IPS DF 4.7 (cell line): ENCODE data around the gene MARCHF10.

Source experiments
- DNase-seq: peaks from one replicate; pipeline ENCODE4 v3.0.0-alpha.2; 2013; ENCODE audit warnings: low spot score; ENCODE audit errors: extremely low read depth

Gene MARCHF10

GRCh38 chr17:62753562-62753961, 54.6 kb downstream of the MARCHF10 start:
- no peak for DNase-seq

GRCh38 chr17:62751060-62751691, 56.9 kb downstream of the MARCHF10 start:
- no peak for DNase-seq

- no peak for DNase-seq
Measured at GRCh38 chr17:62750631-62751051, 57.5 kb downstream of the MARCHF10 start.

- DNase-seq: no peak
Measured at GRCh38 chr17:62749926-62750325, 58.2 kb downstream of the MARCHF10 start.

- DNase-seq: no peak
Measured at GRCh38 chr17:62746941-62747340, 61.2 kb downstream of the MARCHF10 start.

GRCh38 chr17:62745806-62746205, 62.3 kb downstream of the MARCHF10 start:
- no peak for DNase-seq

- DNase-seq: no peak
Measured at GRCh38 chr17:62744259-62744658, 63.9 kb downstream of the MARCHF10 start.

GRCh38 chr17:62741290-62741689, 66.8 kb downstream of the MARCHF10 start:
- DNase-seq: no peak

GRCh38 chr17:62739645-62740388, 68.3 kb downstream of the MARCHF10 start:
- no peak for DNase-seq

- no peak for DNase-seq
Measured at GRCh38 chr17:62738281-62738680, 69.8 kb downstream of the MARCHF10 start.

- no peak for DNase-seq
Measured at GRCh38 chr17:62737513-62737912, 70.6 kb downstream of the MARCHF10 start.

GRCh38 chr17:62735044-62735651, 73.0 kb downstream of the MARCHF10 start:
- no peak for DNase-seq

- DNase-seq: no peak
Measured at GRCh38 chr17:62732125-62732524, 76.0 kb downstream of the MARCHF10 start.

- no peak for DNase-seq
Measured at GRCh38 chr17:62727916-62728672, 80.0 kb downstream of the MARCHF10 start.

GRCh38 chr17:62725791-62726249, 82.3 kb downstream of the MARCHF10 start:
- no peak for DNase-seq

- no peak for DNase-seq
Measured at GRCh38 chr17:62724398-62725146, 83.5 kb downstream of the MARCHF10 start.

- DNase-seq: no peak
Measured at GRCh38 chr17:62723842-62724241, 84.3 kb downstream of the MARCHF10 start.

- no peak for DNase-seq
Measured at GRCh38 chr17:62722625-62723024, 85.5 kb downstream of the MARCHF10 start.

GRCh38 chr17:62720126-62720850, 87.8 kb downstream of the MARCHF10 start:
- DNase-seq: no peak

- DNase-seq: no peak
Measured at GRCh38 chr17:62719586-62719985, 88.5 kb downstream of the MARCHF10 start.
